ENCODE data around the gene NAA20.

DNA sequence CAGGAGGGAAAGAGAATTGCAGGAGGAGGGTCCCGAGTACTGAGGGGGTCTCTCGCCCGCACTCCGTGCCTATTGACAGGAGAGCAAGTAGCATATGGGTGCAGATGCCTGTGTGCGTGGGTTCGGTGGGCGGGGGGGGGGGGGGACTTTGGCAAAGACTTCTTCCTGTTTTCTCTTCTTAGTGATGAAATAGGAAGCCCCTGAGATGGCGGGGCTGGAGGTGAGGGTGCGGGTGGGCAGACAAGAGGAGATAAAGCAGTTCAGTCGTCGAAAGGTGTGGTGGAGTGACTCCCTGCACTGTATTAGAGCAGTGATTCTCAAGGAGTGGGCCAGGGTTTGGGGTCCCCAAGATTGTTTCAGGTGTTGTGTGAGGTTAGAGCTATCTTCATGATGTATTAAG lies 3.7 kb downstream of the NAA20 start:
- TF ChIP-seq CBX5 (CRISPR knock-in tag; IDR thresholded peaks at IDR 0.05; ENCODE audit: borderline replicate concordance) (no peak), JARID2 (CRISPR knock-in tag; IDR thresholded peaks at IDR 0.05; ENCODE audit: insufficient replicate concordance) (no peak), RXRA (CRISPR knock-in tag; IDR thresholded peaks at IDR 0.05) (no peak), ELF4 (CRISPR knock-in tag; IDR thresholded peaks at IDR 0.05; ENCODE audit: borderline replicate concordance) (no peak), ZBTB14 (CRISPR knock-in tag; IDR thresholded peaks at IDR 0.05) (no peak), TBP (CRISPR knock-in tag; IDR thresholded peaks at IDR 0.05) (no peak)
